Breast epithelium (tissue), 3 donors: ENCODE measurements around the gene WBP1L.

Source experiments
- POLR2A ChIP-seq: fragments of 450-650 bp; IDR thresholded peaks from one replicate; pipeline ENCODE4 v1.6.1; 2016; ENCODE audit warnings: antibody characterized with exemption, mild to moderate bottlenecking, moderate library complexity
- POLR2AphosphoS5 ChIP-seq, 3 donors: sonication (generic); formaldehyde crosslinking; IDR thresholded peaks; one replicate each; pipeline ENCODE4 v1.6.1; 2017; ENCODE audit warnings: antibody characterized with exemption in 3 of 3
- TF ChIP-seq, protein P1 (sequence below), 3 donors: fragments of 450-650 bp; IDR thresholded peaks; one replicate each; pipeline ENCODE4 v1.5.1; 2016 to 2017; ENCODE audit warnings: antibody characterized with exemption in 3 of 3, mild to moderate bottlenecking in 3 of 3, moderate library complexity in 3 of 3

DNA sequence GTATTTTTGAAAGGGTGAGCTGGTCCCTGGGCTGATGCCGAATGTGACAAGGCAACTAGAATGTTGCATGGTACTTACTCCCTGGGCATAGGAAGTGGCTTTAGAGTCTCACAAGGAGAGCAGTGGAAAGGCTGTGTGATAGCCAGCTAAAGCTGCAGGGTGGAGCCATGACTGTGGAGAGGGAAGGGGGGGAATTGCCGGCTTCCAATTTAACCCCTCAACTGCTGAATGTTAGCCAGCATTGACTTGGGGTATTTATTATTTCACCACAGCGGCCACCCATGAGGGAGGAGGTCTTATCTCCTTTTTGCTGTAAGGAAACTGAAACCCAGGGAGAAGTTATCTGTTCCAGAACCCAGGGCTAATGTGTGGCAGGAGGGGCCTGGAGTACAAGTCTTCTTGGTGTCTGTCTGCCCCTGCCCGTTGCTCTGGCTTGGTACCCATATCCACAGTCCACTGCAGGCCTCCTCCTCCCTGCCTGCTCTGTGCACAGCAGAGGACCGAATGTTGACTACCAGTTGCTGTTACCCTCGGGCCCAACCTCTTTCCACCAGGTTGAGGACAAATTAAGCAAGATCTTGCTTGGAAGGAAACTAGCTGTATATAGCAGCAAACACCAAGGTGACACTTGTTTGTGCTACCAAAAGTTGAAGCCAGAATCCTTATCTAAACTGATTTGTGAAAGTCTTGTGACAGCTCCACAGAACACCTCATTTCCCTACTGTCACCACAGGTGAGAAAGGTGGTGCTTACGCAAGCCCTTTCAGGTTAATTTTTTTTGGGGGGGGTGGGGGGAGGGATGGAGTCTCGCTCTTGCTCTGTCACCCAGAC is 37.6 kb downstream of the WBP1L start:
- TF ChIP-seq, protein P1, sequence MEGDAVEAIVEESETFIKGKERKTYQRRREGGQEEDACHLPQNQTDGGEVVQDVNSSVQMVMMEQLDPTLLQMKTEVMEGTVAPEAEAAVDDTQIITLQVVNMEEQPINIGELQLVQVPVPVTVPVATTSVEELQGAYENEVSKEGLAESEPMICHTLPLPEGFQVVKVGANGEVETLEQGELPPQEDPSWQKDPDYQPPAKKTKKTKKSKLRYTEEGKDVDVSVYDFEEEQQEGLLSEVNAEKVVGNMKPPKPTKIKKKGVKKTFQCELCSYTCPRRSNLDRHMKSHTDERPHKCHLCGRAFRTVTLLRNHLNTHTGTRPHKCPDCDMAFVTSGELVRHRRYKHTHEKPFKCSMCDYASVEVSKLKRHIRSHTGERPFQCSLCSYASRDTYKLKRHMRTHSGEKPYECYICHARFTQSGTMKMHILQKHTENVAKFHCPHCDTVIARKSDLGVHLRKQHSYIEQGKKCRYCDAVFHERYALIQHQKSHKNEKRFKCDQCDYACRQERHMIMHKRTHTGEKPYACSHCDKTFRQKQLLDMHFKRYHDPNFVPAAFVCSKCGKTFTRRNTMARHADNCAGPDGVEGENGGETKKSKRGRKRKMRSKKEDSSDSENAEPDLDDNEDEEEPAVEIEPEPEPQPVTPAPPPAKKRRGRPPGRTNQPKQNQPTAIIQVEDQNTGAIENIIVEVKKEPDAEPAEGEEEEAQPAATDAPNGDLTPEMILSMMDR (IDR thresholded peaks at IDR 0.05) = no peak
- TF ChIP-seq POLR2AphosphoS5 (IDR thresholded peaks at IDR 0.05) (no peak), POLR2A (no peak)
